Astrocyte (in vitro differentiated cells and primary cell): ENCODE measurements around the gene CASP10.

Experiments used
- CTCF ChIP-seq: IDR thresholded peaks from 2 replicates; pipeline ENCODE4 v1.5.1; 2011; ENCODE audit warnings: low read depth, mild to moderate bottlenecking, inconsistent platforms, low read length, moderate library complexity; ENCODE audit not compliant: insufficient read depth
- EZH2 ChIP-seq: IDR thresholded peaks from 2 replicates; pipeline ENCODE4 v1.6.1; 2012; ENCODE audit warnings: mild to moderate bottlenecking, low read length, inconsistent platforms; ENCODE audit not compliant: insufficient read depth

GRCh38 chr2:201215963-201216362 is 33.0 kb downstream of the CASP10 start:
- TF ChIP-seq CTCF (no peak), EZH2 (no peak)
